NB4 (cell line): ENCODE data around the gene CAMSAP1.

Experiments used
- CTCF ChIP-seq: IDR thresholded peaks from one replicate; pipeline ENCODE4 v1.5.1; 2012; ENCODE audit warnings: low read depth, low read length
- POLR2A ChIP-seq: IDR thresholded peaks from 2 replicates; pipeline ENCODE4 v1.6.1; 2011; ENCODE audit warnings: mild to moderate bottlenecking; ENCODE audit not compliant: insufficient read length; ENCODE audit errors: extremely low read depth

- TF ChIP-seq CTCF (no peak), POLR2A (no peak)
Measured at GRCh38 chr9:135776893-135777622, 130.3 kb downstream of the CAMSAP1 start.
